Right renal pelvis (tissue), 4 donors: ENCODE data around the gene KCP. TPM values are rescaled to one million over a fixed set of nuclear protein-coding genes. Genes with fewer than 3 reads are reported as not detected.
"Not testable (repeated sequence)": the region's sequence is repeated elsewhere in the genome, so short reads cannot be mapped to it uniquely, and the experiment has no call there.

Source experiments
- DNase-seq, 4 donors: peaks; one replicate each; pipeline ENCODE4 v3.0.0-alpha.2; 2013; ENCODE audit warnings: low read depth in 4 of 4, low spot score in 3 of 4, missing footprints in 1 of 4
- polyA plus RNA-seq, 4 donors: library from polyadenylated mRNA; unstranded; fragments of 120-200 nt; gene quantifications; one replicate each; pipeline ENCODE4 v1.2.1, GENCODE V29; 2013; ENCODE audit not compliant: insufficient read length in 4 of 4

The KCP gene
- polyA plus RNA-seq = 10 to 100 TPM; 14.0 to 25.1 (median 20.7) TPM

DNA sequence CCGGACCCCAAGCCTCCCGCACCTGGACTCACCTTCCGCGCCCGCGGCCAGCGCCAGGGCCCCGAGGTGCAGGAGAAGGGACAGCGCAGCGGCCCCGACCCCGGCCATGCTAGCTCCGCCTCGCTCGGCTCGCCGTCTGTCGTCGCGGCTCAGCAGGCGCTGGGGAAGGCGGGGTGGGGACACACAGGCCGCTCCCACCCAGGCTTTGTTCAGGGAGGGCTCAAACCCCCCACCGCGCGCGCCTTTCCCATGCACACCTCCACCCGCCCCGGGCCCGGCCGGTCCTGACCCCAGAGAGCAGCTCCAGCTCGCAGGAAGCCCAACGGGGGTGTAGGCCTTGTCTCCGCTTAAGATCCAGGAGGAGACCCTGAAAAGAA, at the start of gene KCP:
Gene KCP, minus strand, starts transcription at position 141 of the 377 bp plus-strand sequence. Its CDS starts 33 bp downstream, at position 108.
- DNase-seq = no peak

DNA sequence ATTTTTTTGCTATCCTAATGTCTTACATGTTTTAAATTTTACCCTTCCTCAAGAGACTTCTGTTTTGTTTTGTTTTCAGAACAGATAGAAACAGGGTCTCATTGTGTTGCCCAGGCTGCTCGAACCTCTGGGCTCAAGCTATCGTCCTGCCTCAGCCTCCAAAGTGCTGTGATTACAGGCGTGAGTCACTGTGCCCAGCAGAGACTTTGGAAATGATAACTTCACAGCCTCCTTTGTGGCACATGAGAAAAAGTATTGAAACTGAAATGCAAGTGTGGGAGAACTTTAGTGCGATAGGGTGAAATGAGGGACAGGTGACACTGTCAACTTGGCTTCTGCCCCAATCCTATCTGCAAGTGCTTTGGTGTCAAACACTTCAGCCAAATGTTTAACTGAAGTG, 48.8 kb upstream of the KCP start:
- DNase-seq = no peak

DNA sequence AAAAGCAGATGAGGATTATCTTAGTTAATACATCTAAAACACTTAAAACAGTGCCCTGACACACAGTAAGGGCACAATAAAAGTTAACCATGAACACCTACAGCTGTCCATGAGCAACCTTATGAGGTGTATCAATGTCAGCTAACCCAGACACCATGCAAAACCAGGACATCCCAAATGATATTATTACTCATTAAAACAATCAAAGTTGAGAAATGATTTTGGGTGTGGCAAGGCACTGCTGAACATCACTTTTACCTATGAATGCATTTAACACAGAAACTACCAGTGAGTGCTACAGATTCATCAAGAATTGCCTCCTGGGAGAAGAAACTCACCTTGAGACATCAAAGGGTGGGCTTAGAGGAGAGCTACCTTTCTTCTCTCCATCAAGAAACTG, 45.5 kb upstream of the KCP start:
- no peak for DNase-seq

DNA sequence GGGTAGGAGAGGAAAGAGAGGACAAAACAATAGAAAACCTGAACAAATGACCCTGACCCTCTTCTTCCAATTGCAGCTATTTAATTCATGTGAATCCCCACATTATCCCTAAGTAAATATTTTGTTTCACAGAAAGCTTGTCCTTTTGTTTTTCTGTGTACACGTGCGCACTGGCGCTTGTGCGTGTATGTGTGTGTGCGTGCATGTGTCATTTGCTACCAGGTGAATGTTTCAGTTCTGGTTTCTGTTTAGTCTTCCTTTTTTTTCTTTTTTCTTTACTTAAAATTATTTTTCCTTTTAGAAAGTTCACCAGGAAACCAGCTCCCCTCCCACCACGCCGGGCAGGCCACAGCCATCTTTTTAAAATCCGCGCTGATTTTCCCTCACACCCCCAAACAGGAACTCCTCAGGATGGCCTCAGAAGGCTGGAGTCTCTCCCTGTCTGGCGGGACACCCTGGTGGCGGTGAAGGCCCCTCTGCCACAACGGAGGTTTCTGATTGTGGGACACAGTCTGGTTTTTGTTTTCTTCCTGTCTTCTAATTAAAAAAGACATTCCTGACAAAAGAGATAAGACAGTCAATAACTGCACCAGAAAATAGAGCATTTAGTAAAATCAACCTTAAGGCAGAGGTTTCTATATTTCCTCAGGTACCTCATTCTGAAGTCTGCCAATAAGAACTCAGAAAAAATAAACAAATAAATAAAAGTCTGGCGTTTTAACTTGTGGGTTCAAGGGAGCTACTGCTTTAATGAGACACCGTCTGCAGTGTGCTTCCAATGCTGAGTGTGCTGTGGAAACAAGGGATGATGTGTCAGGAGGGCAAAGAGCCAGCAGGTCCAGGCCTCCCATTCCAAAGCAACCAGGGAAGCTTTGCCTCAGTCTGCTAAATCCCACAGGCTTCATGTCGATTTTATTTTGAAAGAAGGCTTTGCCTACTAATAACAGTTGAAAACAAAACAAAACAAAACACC, 44.6 kb upstream of the KCP start:
- DNase-seq = no peak

DNA sequence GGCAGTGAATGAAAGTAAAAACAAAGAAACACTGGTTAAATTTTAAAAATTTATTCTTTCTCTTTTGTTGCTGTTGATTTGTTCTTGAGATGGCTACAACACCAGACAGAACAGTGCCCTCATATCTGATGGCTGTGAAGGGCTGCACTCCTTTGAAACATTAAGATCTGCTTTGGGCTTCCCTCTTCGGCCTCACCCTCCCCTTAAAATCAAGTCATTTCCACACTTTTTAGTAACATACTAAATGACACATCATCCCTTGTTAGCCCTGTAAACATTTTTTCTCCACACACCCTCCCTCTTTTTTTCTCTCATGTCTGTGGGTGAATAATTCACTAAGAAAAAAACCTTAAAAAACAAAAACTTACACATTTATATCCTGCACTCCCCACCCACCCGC, 43.6 kb upstream of the KCP start:
- DNase-seq = no peak

DNA sequence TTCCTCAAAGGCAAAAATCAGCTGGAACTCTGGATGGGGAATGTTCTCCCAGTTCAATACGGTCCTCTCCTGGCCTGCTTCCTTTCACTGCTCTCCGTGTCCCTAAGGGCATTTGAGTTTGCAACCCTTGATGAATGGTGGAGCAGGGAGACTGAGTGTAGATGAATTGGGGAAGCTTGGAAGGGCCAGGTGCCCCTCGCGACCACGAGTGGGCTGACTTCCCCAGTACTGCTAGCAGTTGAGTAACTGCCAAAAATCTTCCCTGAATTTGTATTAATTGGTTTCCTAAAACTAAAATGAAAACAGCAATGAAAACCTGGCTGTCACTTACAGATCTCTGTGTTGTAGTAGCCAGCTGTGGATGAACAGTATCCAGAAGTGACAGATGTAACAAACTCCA, 40.8 kb upstream of the KCP start:
- DNase-seq = no peak

DNA sequence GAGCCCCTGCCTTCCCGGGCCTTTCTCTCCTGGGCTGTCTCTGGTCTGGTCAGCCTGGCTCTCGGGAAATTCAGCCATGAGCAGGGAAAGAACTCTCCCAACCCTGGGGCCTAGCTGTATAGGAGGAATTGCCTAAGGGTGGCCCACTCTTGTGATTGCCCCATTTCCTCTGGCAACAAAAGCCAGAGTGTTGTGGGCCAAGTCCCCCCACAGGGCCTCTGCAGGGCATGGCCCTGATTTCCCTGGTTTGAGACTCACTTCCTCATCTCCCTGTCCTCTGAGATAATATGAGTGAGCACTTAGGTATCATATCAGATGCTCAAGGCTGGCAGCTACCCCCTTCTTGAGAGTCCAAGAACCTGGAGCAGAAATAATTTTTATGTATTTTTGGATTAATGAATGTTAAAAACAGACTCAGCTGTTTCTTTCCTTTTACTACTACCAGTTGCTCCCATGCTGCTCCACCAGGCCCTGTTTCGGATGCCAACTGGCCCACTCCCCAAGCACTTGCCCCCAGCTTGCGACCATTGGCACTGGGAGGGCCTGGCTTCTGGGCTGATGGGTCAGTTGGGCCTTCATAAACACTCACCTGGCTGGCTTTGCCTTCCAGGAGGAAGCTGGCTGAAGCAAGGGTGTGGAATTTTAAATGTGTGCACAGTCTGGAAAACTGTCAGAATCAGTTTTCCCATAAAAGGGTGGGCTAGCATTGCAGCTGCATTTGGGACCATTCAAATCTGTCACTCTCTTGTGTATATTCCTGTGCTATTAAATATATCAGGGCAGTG, 38.7 kb upstream of the KCP start:
- no peak for DNase-seq

DNA sequence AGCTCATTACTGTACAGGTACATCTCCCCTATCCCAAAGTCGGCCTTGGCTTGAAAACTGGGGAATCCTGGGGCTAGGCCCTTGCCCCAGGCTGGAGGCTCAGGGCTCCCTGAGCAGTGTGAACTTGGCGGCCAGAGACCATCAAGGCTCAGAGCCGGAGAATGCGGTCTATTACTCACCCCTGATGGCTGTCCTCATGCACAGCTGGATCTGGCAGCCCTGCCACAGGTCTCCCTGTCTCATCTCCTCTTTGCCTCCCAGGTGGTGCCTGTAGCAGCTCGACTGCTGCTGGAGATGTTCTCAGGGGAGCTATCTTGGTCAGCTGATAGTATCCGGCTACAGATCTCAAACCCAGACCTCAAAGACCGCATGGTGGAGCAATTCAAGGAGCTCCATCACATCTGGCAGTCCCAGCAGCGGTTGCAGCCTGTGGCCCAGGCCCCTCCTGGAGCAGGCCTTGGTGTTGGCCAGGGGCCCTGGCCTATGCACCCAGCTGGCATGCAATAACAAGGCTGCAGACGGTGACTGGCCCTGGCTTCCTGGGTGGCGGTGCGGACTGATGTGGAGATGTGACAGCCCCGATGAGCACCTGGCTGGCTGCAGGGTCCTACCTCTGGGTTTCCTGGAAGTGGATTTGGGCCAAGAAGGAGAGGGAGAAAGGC, 37.9 kb upstream of the KCP start:
- DNase-seq = no peak

DNA sequence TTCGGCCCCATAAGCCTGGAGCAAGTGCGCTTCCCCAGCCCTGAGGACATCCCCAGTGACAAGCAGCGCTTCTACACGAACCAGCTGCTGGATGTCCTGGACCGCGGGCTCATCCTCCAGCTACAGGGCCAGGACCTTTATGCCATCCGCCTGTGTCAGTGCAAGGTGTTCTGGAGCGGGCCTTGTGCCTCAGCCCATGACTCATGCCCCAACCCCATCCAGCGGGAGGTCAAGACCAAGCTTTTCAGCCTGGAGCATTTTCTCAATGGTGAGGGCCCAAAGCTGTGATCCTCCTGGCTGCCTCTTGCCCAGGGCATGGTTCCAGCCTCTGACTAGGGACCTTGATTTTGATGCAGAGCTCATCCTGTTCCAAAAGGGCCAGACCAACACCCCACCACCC, 37.3 kb upstream of the KCP start:
- DNase-seq = no peak

DNA sequence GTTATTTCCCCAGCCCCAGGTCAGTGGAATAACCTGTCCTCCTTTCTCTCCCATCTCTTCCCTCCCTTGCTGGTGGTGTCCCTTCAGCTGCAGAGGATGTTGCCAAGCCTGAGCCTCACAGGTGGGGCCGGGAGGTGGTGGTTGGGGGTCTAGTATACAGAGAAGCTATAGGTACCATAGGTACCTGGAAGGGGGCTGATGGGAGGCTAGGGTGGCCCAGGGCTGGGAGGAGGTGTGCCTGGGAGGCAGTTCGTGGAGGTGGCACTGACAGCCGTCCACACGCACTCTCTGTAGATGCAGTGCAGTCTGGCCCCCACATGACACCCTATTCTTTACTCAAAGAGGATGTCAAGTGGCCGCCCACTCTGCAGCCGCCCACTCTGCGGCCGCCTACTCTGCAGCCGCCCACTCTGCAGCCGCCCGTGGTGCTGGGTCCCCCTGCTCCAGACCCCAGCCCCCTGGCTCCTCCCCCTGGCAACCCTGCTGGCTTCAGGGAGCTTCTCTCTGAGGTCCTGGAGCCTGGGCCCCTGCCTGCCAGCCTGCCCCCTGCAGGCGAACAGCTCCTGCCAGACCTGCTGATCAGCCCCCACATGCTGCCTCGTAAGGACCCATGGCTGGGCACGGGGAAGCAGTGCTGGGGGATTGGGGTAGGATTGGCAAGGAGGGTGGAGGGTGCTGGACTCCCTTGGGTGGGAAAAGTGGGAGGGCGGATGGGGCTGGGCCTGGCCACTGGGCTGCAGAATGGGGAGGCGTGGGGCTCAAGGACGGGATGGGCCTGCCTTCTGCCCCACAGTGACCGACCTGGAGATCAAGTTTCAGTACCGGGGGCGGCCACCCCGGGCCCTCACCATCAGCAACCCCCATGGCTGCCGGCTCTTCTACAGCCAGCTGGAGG, 36.7 kb upstream of the KCP start:
- no peak for DNase-seq

DNA sequence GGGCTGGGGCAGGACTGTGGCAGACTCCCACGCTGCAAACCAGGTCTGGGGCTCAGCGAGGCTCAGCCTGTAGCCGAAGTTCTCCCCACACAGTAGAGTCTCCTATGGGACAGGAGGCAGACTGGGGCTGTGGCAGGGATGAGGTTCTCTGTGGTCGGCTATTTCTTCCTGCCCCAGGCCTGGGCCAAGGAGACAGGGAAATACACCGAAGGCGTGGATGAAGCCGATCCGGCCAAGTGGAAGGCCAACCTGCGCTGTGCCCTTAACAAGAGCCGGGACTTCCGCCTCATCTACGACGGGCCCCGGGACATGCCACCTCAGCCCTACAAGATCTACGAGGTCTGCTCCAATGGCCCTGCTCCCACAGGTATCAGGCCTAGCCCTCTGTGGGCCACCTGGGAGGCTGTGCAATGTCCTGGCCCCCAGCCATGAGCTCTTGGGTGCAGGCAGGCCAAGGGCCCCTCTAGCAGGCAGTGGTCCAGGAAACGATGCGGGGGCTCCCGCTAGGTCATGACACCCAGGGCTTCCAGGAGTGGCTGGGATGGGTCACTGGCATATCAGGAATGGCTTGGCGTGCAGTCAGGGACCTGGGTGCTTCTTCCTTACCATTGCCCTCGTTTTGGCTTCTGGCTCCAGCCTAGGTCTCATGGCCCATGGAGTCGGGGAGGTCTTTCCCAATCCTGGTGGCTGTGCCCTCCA, 35.3 kb upstream of the KCP start:
- no peak for DNase-seq

DNA sequence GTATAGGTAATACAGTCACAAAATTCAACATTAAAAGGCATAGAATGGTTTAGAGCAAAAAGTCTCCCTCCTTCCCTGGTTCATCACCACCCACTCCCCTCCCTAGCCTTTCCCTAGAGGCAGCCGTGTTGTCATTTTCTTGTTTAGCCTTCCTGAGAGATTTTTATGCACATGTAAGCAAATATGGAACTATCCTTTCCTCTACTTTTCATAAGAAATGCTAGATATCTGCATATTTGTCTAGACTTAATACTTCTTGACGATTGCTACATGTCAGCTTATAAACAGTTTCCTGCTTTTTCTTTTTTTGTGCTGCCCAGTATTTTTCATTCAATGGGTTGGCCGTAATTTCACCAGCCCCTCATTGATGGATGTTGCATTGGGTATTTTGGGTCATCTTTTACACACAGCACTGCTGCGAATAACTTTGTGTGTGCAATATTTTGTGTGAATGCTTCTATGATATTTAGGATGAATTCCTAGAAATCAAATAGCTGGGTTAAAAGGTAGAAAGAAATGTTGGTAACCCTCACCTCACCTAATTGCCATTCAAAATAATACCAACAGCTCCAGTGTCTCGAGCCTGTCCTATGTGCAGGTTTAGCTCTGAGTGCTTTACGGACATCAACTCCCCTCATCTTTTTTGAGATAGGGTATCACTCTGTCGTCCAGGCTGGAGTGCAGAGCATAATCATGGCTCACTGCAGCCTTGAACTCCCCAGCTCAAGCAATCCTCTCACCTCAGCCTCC, 34.2 kb upstream of the KCP start:
- no peak for DNase-seq

DNA sequence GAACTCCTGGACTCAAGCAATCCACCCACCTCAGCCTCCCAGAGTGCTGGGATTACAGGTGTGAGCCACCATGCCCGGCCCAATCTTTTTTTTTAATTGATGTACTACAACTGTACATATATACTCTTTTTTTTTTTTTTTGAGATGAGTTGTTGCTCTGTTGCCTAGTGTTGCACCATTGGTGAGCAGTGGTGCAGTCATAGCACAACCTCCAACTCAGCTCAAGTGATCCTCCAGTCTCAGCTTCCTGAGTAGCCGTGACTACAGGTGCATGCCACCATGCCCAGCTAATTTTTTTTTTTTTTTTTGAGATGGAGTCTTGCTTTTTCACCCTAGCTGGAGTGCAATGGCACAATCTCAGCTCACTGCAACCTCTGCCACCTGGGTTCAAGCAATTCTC, 32.7 kb upstream of the KCP start:
- not testable (repeated sequence) for DNase-seq

DNA sequence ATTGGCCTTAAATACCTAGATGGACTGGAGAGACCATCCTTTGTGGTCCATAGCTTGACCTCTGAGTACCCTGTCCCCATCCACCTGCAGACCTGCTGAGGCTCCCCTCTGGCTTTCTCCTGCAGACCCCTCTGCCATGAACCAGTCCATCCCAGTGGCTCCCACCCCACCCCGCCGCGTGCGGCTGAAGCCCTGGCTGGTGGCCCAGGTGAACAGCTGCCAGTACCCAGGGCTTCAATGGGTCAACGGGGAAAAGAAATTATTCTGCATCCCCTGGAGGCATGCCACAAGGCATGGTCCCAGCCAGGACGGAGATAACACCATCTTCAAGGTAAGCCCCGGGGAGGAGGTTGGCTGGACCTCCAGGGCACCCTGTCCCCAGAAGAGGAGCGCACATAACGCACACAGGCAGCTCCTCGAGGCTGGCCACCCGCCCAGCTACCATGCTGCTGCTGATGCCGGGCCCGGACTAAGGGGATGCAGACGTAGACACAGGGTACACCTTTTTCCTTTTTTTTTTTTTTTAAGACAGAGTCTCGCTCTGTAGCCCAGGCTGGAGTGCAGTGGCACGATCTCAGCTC, 31.5 kb upstream of the KCP start:
- DNase-seq = no peak

DNA sequence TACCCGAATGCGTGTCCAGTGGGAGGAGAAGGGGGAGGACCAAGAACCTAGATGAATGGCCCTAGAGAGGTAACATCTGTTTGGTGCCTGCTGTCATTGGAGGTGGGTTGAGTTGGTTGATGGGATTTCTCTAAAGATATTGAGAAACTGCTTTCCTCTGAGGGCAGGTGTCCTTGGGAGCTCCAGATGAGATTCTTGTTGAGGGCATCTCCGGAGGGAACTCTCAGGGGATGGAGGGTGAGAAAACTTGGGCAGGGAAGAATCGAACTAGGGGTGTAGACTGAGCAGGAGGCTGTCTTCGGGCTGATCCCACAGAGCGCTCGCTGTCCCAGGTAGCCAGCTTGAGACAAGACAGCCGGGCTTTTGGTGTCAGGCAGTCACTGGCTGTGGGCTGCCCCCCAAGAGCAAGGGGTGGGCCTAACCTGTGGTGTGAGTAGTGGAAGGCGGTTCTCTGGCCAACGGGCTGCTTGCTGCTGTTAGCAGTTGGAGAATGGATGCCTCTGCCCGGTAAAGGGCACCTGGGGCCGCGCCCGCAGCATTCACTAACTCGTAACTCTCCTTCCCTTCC, 30.9 kb upstream of the KCP start:
- DNase-seq = no peak

DNA sequence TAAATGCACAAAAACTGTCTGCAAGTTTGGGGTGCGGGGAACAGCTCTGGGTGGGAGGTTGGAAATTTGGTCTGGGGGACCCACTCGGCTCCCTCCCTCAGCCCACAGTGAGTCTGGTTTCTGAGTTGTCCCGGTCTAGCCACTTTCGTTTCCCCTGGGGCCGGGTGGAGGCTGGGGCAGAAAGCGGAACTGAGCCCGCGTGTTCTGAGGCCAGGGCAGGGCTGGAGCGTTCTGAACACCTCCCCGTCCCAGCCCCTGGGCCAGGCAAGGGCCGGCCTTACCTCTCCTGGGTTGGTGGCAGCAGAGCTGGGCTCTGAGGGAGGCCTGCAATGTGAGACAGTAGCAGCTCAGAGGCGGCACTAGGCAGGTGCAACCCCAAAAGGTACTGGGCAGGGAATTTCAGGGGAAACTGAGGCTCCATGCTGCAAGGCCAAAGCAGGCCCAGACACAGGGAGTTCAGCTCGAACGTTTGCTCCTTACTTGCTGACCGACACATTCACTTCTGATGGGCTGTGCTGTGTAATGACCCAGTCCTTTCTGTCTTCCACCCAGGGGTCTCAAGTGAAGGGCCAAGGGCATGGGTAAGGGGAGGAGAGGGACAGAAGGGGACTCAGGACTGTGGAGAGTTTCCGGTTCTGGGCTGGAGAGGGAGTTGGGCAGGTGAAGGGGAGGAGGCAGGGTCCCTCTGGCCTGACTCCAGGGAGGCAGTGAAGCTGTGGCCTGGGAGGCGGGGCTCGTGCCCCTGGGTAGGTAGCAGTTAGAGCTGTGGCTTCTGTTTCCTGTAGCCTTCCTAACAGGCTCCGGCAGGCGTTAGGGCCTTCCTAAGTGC, 30.2 kb upstream of the KCP start:
- DNase-seq = no peak

DNA sequence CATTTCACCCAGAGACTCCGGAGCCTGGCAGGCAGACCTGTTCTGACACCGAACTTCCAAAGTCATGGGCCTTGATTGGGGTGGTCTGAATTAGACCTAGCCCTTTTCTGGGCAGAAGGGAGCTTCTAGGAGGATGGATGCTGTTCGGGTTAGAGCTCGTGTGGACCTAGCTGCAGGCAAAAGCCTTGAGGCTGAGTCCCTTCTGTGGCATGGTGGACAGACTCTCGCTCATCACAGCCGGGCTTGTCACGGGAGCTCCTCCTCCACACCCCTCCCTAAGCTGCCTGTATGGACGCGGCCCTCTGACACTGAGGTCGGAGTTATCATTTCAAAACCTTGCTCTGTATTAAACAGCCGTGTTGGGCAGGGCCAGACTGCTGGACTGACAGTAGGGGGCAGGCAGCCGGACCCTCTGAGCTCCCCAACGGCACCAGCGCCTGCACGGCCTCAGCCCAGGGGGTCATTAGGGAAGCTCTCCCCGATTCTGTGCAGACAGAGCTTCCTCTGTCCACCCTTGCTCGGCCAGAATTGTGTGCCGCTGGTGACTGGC, 29.4 kb upstream of the KCP start:
- no peak for DNase-seq
